Osteoblast (primary cell): ENCODE measurements around the gene SPATA13. TPM values are rescaled to one million over a fixed set of nuclear protein-coding genes. Genes with fewer than 3 reads are reported as not detected.

Experiments used
- DNase-seq: peaks from one replicate; pipeline ENCODE4 v3.0.0; 2011; ENCODE audit warnings: low spot score, mixed read lengths; ENCODE audit not compliant: insufficient read length; ENCODE audit errors: missing footprints
- H2AFZ ChIP-seq: 2 replicates; pipeline ENCODE4 v1.6.0; 2011; ENCODE audit warnings: mild to moderate bottlenecking, low read length
- H3K27ac ChIP-seq: 2 replicates; pipeline ENCODE4 v1.5.1; 2011; ENCODE audit warnings: mild to moderate bottlenecking, low read depth, low read length, moderate library complexity
- H3K27me3 ChIP-seq: 2 replicates; pipeline ENCODE4 v1.6.0; 2012; ENCODE audit warnings: mild to moderate bottlenecking, control low read depth, inconsistent platforms, low read length, moderate library complexity; ENCODE audit not compliant: insufficient read depth
- H3K36me3 ChIP-seq: 2 replicates; pipeline ENCODE4 v1.5.1; 2011; ENCODE audit warnings: mild to moderate bottlenecking, low read length, control low read depth, moderate library complexity; ENCODE audit not compliant: insufficient read depth
- H3K4me1 ChIP-seq: 2 replicates; pipeline ENCODE4 v1.5.1; 2011; ENCODE audit warnings: mild to moderate bottlenecking, low read length, control low read depth, moderate library complexity; ENCODE audit not compliant: insufficient read depth
- H3K4me2 ChIP-seq: 2 replicates; pipeline ENCODE4 v1.6.0; 2011; ENCODE audit warnings: mild to moderate bottlenecking, low read length; ENCODE audit not compliant: insufficient read depth
- H3K4me3 ChIP-seq: fragments of 200-600 bp; sonication (generic); 3 replicates; pipeline ENCODE4 v1.5.1; 2012; ENCODE audit warnings: mild to moderate bottlenecking, low read length, inconsistent platforms; ENCODE audit not compliant: insufficient read depth
- H3K79me2 ChIP-seq: 2 replicates; pipeline ENCODE4 v1.6.0; 2012; ENCODE audit warnings: mild to moderate bottlenecking, low read length, control low read depth, inconsistent platforms; ENCODE audit not compliant: insufficient read depth
- H3K9me3 ChIP-seq: 2 replicates; pipeline ENCODE4 v1.5.1; 2011; ENCODE audit warnings: low read depth, low read length, control low read depth
- H4K20me1 ChIP-seq: 2 replicates; pipeline ENCODE4 v1.6.0; 2012; ENCODE audit warnings: mild to moderate bottlenecking, low read length, control low read depth; ENCODE audit not compliant: insufficient read depth
- CTCF ChIP-seq: IDR thresholded peaks from 2 replicates; pipeline ENCODE4 v1.5.1; 2011; ENCODE audit warnings: mild to moderate bottlenecking, low read depth, low read length, moderate library complexity; ENCODE audit errors: extremely low read depth
- small RNA-seq: library from RNA; depleted of rRNA; stranded (forward); fragments of <200 nt; gene quantifications from one replicate; pipeline ENCODE3, GENCODE V24; 2012
- total RNA-seq: library from RNA; depleted of rRNA; stranded (reverse); fragments of >200 nt; gene quantifications from 2 replicates; pipeline ENCODE4 v1.2.3, GENCODE V29; 2012

The SPATA13 gene
- total RNA-seq, 1 donor: 40.2 TPM

DNA sequence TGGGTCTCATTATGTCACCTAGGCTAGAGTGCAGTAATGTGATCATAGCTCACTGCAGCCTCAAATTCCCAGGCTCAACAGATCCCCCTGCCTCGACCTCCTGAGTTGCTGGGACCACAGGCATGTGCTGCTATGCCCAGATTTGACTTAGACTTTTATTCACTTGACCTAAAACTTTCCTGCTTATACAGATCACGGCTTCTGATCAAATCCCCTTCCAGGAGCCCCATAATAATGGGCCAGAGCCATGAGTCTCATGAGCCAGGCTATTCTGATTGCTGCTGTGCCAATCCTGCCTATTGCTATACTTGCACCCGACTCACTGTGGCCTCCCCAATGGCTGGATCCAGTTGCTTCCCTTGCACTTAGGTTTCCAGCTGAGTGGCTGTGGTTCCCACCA, 190.9 kb downstream of the SPATA13 start:
- no peak for TF ChIP-seq CTCF
- Histone ChIP-seq H3K4me3 (no peak overlapping the region), H3K4me2 (no peak overlapping the region), H2AFZ (no peak overlapping the region), H3K36me3 (no peaks in the 10 kb centered on the region), H3K9me3 (no peaks in the 10 kb centered on the region), H4K20me1 (no peaks in the 10 kb centered on the region), H3K4me1 (no peaks in the 10 kb centered on the region), H3K27me3 (no peaks in the 10 kb centered on the region), H3K79me2 (no peaks in the 10 kb centered on the region), H3K27ac (no peak overlapping the region)
- DNase-seq: peak; percentile 58

DNA sequence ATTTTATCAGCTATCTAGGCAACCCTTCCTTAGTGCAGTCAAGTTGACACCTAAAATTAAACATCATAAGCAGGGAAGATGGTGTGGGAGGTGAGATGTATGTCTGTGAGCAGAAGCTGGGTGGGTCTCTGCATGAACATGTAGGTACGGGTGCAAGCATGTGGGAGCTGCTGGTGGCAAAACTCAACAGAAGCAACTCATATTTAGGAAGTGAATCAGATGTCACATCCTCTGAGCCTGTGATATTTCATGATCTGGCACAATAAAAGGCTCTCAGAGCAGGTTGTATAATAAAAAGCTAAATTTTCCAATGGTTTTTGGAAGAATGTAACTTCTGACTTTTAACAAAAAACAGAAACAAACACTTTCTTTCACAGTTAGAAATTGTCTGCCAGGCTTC, 193.2 kb downstream of the SPATA13 start:
- no peak for DNase-seq
- Histone ChIP-seq H4K20me1 (no peaks in the 10 kb centered on the region), H3K36me3 (no peaks in the 10 kb centered on the region), H3K4me2 (no peak overlapping the region), H3K4me3 (no peak overlapping the region), H2AFZ (no peak overlapping the region), H3K27ac (no peak overlapping the region), H3K4me1 (no peaks in the 10 kb centered on the region), H3K9me3 (no peaks in the 10 kb centered on the region), H3K79me2 (no peaks in the 10 kb centered on the region), H3K27me3 (no peaks in the 10 kb centered on the region)
- no peak for TF ChIP-seq CTCF

DNA sequence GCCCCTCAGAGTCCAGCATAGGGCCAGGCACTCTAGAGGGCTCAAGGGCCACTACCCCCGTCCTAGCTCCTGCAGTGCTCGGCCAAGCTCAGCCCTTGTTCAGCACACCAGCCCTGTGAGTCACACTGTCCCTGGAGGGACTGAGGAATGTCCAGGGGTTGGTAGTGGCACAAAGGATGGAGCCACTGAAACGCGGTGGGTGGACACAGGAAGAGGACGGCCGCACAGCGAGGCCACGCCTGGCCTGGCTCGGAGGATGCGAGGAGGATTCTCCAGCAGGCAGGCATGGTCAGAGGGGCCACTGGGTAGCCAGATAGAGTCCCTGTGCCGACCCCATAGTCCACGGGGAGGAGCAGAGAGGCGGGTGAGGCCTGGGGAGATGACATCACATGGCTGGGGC, 194.6 kb downstream of the SPATA13 start:
- H3K4me3 ChIP-seq: no peak overlapping the region
- no peaks in the 10 kb centered on the region for H3K27me3 ChIP-seq
- H2AFZ ChIP-seq: no peak overlapping the region
- no peaks in the 10 kb centered on the region for H4K20me1 ChIP-seq
- H3K4me1 ChIP-seq: no peaks in the 10 kb centered on the region
- no peaks in the 10 kb centered on the region for H3K36me3 ChIP-seq
- DNase-seq: peak; percentile 59
- H3K79me2 ChIP-seq: no peaks in the 10 kb centered on the region
- no peak for TF ChIP-seq CTCF
- H3K4me2 ChIP-seq: no peak overlapping the region
- no peak overlapping the region for H3K27ac ChIP-seq
- no peaks in the 10 kb centered on the region for H3K9me3 ChIP-seq

- Histone ChIP-seq H3K4me2 (no peak overlapping the region), H3K36me3 (no peaks in the 10 kb centered on the region), H3K9me3 (no peaks in the 10 kb centered on the region), H3K27ac (no peak overlapping the region), H2AFZ (no peak overlapping the region), H3K4me3 (no peak overlapping the region), H3K79me2 (no peaks in the 10 kb centered on the region), H3K27me3 (no peaks in the 10 kb centered on the region), H4K20me1 (no peaks in the 10 kb centered on the region), H3K4me1 (no peaks in the 10 kb centered on the region)
- DNase-seq: peak; percentile 27
- TF ChIP-seq CTCF: no peak
Observed at GRCh38 chr13:24356270-24356669, 195.8 kb downstream of the SPATA13 start.

Small RNA genes lying within 50 kb of the gene (small RNA-seq; reads per million reads assigned to genes)
- gene MIR2276: 5.4 reads per million, percentile 87 among the genes with 10 or more reads in this experiment

Other genes starting within 250 kb of the SPATA13 start
- gene C1QTNF9, start 148.9 kb downstream of the SPATA13 start, total RNA-seq: under 0.01 TPM in 1 of 2 replicates, not detected in the other